GM23338 (cell line): Measurements from ENCODE around the gene L3MBTL4. TPM values are rescaled to one million over a fixed set of nuclear protein-coding genes. Genes with fewer than 3 reads are reported as not detected.

Experiments used
- ATAC-seq: fragments of 200-7000 bp; cut with Tn5 transposase; 3 replicates; pipeline ENCODE4 v1.9.1; 2020
- DNase-seq: peaks from one replicate; pipeline ENCODE4 v3.0.0-alpha.2; 2015; ENCODE audit warnings: low spot score
- H2AFZ ChIP-seq: fragments of 200-600 bp; sonication (generic); 2 replicates; pipeline ENCODE4 v1.8.0; 2016; ENCODE audit warnings: antibody characterized with exemption, mild to moderate bottlenecking, moderate library complexity
- H3F3A ChIP-seq: fragments of 200-600 bp; sonication (generic); replicated peaks from 2 replicates; pipeline ENCODE4 v1.8.0; 2017; ENCODE audit warnings: antibody characterized with exemption, mixed run types, low read depth
- H3K27ac ChIP-seq: fragments of 200-600 bp; sonication (generic); 2 replicates; pipeline ENCODE4 v1.6.1; 2016; ENCODE audit warnings: low read depth
- H3K27me3 ChIP-seq: fragments of 200-600 bp; sonication (generic); 2 replicates; pipeline ENCODE4 v1.8.0; 2016; ENCODE audit warnings: mild to moderate bottlenecking, mixed run types, moderate library complexity; ENCODE audit not compliant: insufficient read depth
- H3K36me3 ChIP-seq: fragments of 200-600 bp; sonication (generic); 2 replicates; pipeline ENCODE4 v1.8.0; 2016; ENCODE audit warnings: mild to moderate bottlenecking; ENCODE audit not compliant: insufficient read depth
- H3K4me1 ChIP-seq: fragments of 200-600 bp; sonication (generic); 2 replicates; pipeline ENCODE4 v1.8.0; 2016; ENCODE audit warnings: mild to moderate bottlenecking, moderate library complexity; ENCODE audit not compliant: insufficient read depth
- H3K4me2 ChIP-seq: fragments of 200-600 bp; sonication (generic); 2 replicates; pipeline ENCODE4 v1.7.1; 2017; ENCODE audit warnings: mixed run types
- H3K4me3 ChIP-seq: fragments of 200-600 bp; sonication (generic); 2 replicates; pipeline ENCODE4 v1.6.1; 2016; ENCODE audit warnings: mixed run types
- H3K79me2 ChIP-seq: fragments of 200-600 bp; sonication (generic); replicated peaks from 2 replicates; pipeline ENCODE4 v1.8.0; 2017; ENCODE audit warnings: mild to moderate bottlenecking; ENCODE audit not compliant: insufficient read depth
- H3K9me2 ChIP-seq: fragments of 200-600 bp; sonication (generic); 2 replicates; pipeline ENCODE4 v1.8.0; 2017; ENCODE audit not compliant: insufficient read depth
- H4K20me1 ChIP-seq: fragments of 200-600 bp; sonication (generic); replicated peaks from 2 replicates; pipeline ENCODE4 v1.8.0; 2017; ENCODE audit warnings: mild to moderate bottlenecking; ENCODE audit not compliant: insufficient read depth
- H3K27ac Mint-ChIP-seq: 2 replicates; pipeline ENCODE4 v1.8.0; 2020; ENCODE audit warnings: inconsistent platforms, mild to moderate bottlenecking, moderate library complexity, mixed read lengths
- H3K27me3 Mint-ChIP-seq: 3 replicates; pipeline ENCODE4 v1.8.0; 2022; ENCODE audit warnings: low read depth, mild to moderate bottlenecking, moderate library complexity, mixed read lengths, inconsistent platforms; ENCODE audit not compliant: insufficient read depth, poor library complexity
- H3K36me3 Mint-ChIP-seq: 3 replicates; pipeline ENCODE4 v1.8.0; 2021; ENCODE audit warnings: low read depth, mild to moderate bottlenecking, inconsistent platforms, moderate library complexity, mixed read lengths
- H3K4me1 Mint-ChIP-seq: 3 replicates; pipeline ENCODE4 v1.8.0; 2020; ENCODE audit warnings: mild to moderate bottlenecking, inconsistent platforms, mixed read lengths
- H3K4me3 Mint-ChIP-seq: 3 replicates; pipeline ENCODE4 v1.8.0; 2021; ENCODE audit warnings: moderate library complexity, mild to moderate bottlenecking, inconsistent platforms, mixed read lengths
- H3K9me3 Mint-ChIP-seq: 3 replicates; pipeline ENCODE4 v1.8.0; 2020; ENCODE audit warnings: moderate library complexity, mild to moderate bottlenecking, inconsistent platforms, mixed read lengths
- CTCF ChIP-seq, 2 experiments: fragments of 200-600 bp in 1 of 2; sonication (generic) in 1 of 2; conservative IDR thresholded peaks; 2 replicates each; pipeline versions ENCODE4 v1.5.1 to v1.6.1; 2016 to 2017; ENCODE audit warnings: antibody characterized with exemption in 2 of 2, low read depth in 2 of 2, mild to moderate bottlenecking in 2 of 2, moderate library complexity in 1 of 2
- ETS1 ChIP-seq: IDR thresholded peaks from 2 replicates; pipeline ENCODE4 v1.6.1; 2016; ENCODE audit warnings: antibody characterized with exemption
- EZH2 ChIP-seq: fragments of 200-600 bp; sonication (generic); IDR thresholded peaks from one replicate; pipeline ENCODE4 v1.8.0; 2017; ENCODE audit warnings: antibody characterized with exemption, mild to moderate bottlenecking, low read depth; ENCODE audit not compliant: unreplicated experiment
- EZH2phosphoT487 ChIP-seq: fragments of 200-600 bp; sonication (generic); IDR thresholded peaks from one replicate; pipeline ENCODE4 v1.8.1; 2018; ENCODE audit warnings: antibody characterized with exemption; ENCODE audit not compliant: unreplicated experiment
- JUNB ChIP-seq: IDR thresholded peaks from one replicate; pipeline ENCODE4 v1.6.1; 2016; ENCODE audit warnings: antibody characterized with exemption; ENCODE audit not compliant: unreplicated experiment
- POLR2AphosphoS5 ChIP-seq: IDR thresholded peaks from 2 replicates; pipeline ENCODE4 v1.6.1; 2016; ENCODE audit warnings: antibody characterized with exemption, low read depth
- REST ChIP-seq: IDR thresholded peaks from one replicate; pipeline ENCODE4 v1.6.1; 2018; ENCODE audit warnings: antibody characterized with exemption; ENCODE audit not compliant: unreplicated experiment
- STAT1 ChIP-seq: IDR thresholded peaks from one replicate; pipeline ENCODE4 v1.6.1; 2016; ENCODE audit warnings: antibody characterized with exemption; ENCODE audit not compliant: unreplicated experiment
- ZNF114 ChIP-seq: fragments of 250-450 bp; sonication (Bioruptor Pico); IDR thresholded peaks from 2 replicates; pipeline ENCODE4 v1.5.0; 2020; ENCODE audit warnings: mild to moderate bottlenecking, moderate library complexity
- ZNF331 ChIP-seq: fragments of 250-450 bp; sonication (Bioruptor Pico); IDR thresholded peaks from 2 replicates; pipeline ENCODE4 v1.5.0; 2020; ENCODE audit warnings: low read depth, mild to moderate bottlenecking, moderate library complexity
- polyA plus RNA-seq: library from polyadenylated mRNA; unstranded; fragments of >200 nt; fragmentation: Nextera tagmentation; extraction: Ambion mirVana; gene quantifications from 2 replicates; pipeline ENCODE4 v1.2.1, GENCODE V29; 2016
- total RNA-seq: library from RNA; depleted of rRNA; stranded (reverse); fragments of >200 nt; shearing (Covaris generic); gene quantifications from 2 replicates; pipeline ENCODE4 v1.2.3, GENCODE V29; 2014

Gene L3MBTL4
- total and polyA plus RNA-seq, 2 experiments from 2014 or later: 0.48 to 2.8 TPM

GRCh38 chr18:6024745-6025248 lies 389.9 kb downstream of the L3MBTL4 start (continued):
- TF ChIP-seq REST (no peak), ETS1 (no peak)

GRCh38 chr18:6023551-6023950 lies 391.2 kb downstream of the L3MBTL4 start:
- ATAC-seq (no peak), DNase-seq (no peak)
- no peaks in the 10 kb centered on the region for H3K27me3 ChIP-seq
- Mint-ChIP-seq H3K4me3 (no peak overlapping the region), H3K27ac (no peak overlapping the region), H3K36me3 (no peaks in the 10 kb centered on the region), H3K9me3 (no peaks in the 10 kb centered on the region), H3K4me1 (peaks cover 15% of the 10 kb centered on the region), H3K27me3 (no peaks in the 10 kb centered on the region)
- TF ChIP-seq REST (no peak), EZH2 (no peak), ZNF331 (no peak), EZH2phosphoT487 (no peak), STAT1 (no peak), POLR2AphosphoS5 (no peak), JUNB (no peak), CTCF (conservative IDR thresholded peaks at IDR 0.05; ENCODE audit: low read depth in 2 of 2) (no peak), ZNF114 (CRISPR knock-in tag) (no peak)
- H3K4me1 ChIP-seq: peaks cover 7% of the 10 kb centered on the region; the same call in 1 of the 2 replicates
- no peak overlapping the region for H3K27ac ChIP-seq
- no peaks in the 10 kb centered on the region for H3F3A ChIP-seq
- no peak overlapping the region for H3K4me2 ChIP-seq
- no peak overlapping the region for H2AFZ ChIP-seq
- H3K36me3 ChIP-seq: no peaks in the 10 kb centered on the region
- H3K9me2 ChIP-seq: peaks cover 6% of the 10 kb centered on the region; the same call in 1 of the 2 replicates
- H4K20me1 ChIP-seq: no peaks in the 10 kb centered on the region
- H3K4me3 ChIP-seq: no peak overlapping the region
- H3K79me2 ChIP-seq: no peaks in the 10 kb centered on the region
